Ovary (tissue), 9 donors: ENCODE data around the gene KRTAP10-8. TPM values are rescaled to one million over a fixed set of nuclear protein-coding genes. Genes with fewer than 3 reads are reported as not detected.
A peak's percentile ranks its signal among the peaks of the same experiment; 100 is the strongest.

Experiments used
- DNase-seq, 5 donors: peaks; one replicate each; pipeline ENCODE4 v3.0.0-alpha.2; 2019 to 2020
- H3K27ac ChIP-seq, 2 donors: fragments of 200-600 bp; one replicate each; pipeline versions ENCODE4 v1.5.1 to v1.8.0; 2019 to 2022
- H3K27me3 ChIP-seq: fragments of 200-600 bp; one replicate; pipeline ENCODE4 v1.8.0; 2022
- H3K36me3 ChIP-seq: fragments of 200-600 bp; sonication (generic); one replicate; pipeline ENCODE4 v1.5.1; 2019
- H3K4me1 ChIP-seq: one replicate; pipeline ENCODE4 v1.8.1; 2013; ENCODE audit warnings: mild to moderate bottlenecking, moderate library complexity; ENCODE audit not compliant: insufficient read depth
- H3K4me3 ChIP-seq: fragments of 200-600 bp; sonication (generic); one replicate; pipeline ENCODE4 v1.5.1; 2017
- H3K9me3 ChIP-seq, 2 donors: fragments of 200-600 bp in 1 of 2; sonication (generic) in 1 of 2; one replicate each; pipeline versions ENCODE4 v1.5.1 to v1.8.1; 2013 to 2019; ENCODE audit warnings: mild to moderate bottlenecking in 1 of 2, moderate library complexity in 1 of 2
- CTCF ChIP-seq, 3 donors: fragments of 450-650 bp in 2 of 3; fragments of 200-600 bp in 1 of 3; IDR thresholded peaks; one replicate each; pipeline versions ENCODE4 v1.5.1 to v1.8.0; 2016 to 2022; ENCODE audit warnings: antibody characterized with exemption in 3 of 3, mild to moderate bottlenecking in 1 of 3
- EP300 ChIP-seq: sonication (generic); formaldehyde crosslinking; IDR thresholded peaks from one replicate; pipeline ENCODE4 v1.6.1; 2017; ENCODE audit warnings: antibody characterized with exemption
- POLR2A ChIP-seq: fragments of 450-650 bp; IDR thresholded peaks from one replicate; pipeline ENCODE4 v1.6.1; 2017; ENCODE audit warnings: antibody characterized with exemption, mild to moderate bottlenecking, moderate library complexity
- WGBS, 3 donors: extraction: QIAGEN DNeasy Blood & Tissue Kit in 1 of 3; methylation state at CpG; one replicate each; pipeline versions ENCODE4 v1.1.5 to v1.1.7; 2013 to 2017; 5-methylcytosine and 5-hydroxymethylcytosine counted together
- intact Hi-C, 4 donors: fragments of 100-400 bp; cut with DNase I; formaldehyde crosslinking; loops; one replicate each; pipeline versions ENCODE4 v1.11.0 to v1.15.1; 2022 to 2023
- polyA plus RNA-seq, 2 donors: library from polyadenylated mRNA; stranded (reverse); fragments of 200-250 nt in 1 of 2; fragments of 350-450 nt in 1 of 2; fragmentation: Illumina TruSeq in 1 of 2; extraction: RNeasy Lipid Tissue Mini Kit (QIAGEN cat#74804) in 1 of 2; gene quantifications; one replicate each; pipeline ENCODE4 v1.2.3, GENCODE V29; 2013 to 2014
- total RNA-seq, 7 donors: library from RNA; depleted of rRNA in 2 of 7; stranded (reverse); fragments of >200 nt in 2 of 7; fragmentation: NEBNext Ultra II Directional in 3 of 7; extraction: Animal tissue kit (Norgen Biotek cat#: 25700) in 3 of 7; gene quantifications; one replicate each; pipeline versions ENCODE4 v1.1.0 to v1.2.4, GENCODE V29; 2016 to 2023
- donor health status: DM: no; HTN: no; CAD: no; lungs with moderate emphysema.
- donor health status: DM: no; HTN: no; CAD: no.
- donor health status: Bipolar disorder and iron deficiency.
- donor health status: DM: yes; HTN: yes; CAD: no.
- donor health status: DM: no; HTN: no; CAD: no.
- donor health status: DM: yes; HTN: yes; CAD: no.

KRTAP10-8 gene
- total and polyA plus RNA-seq, 9 donors, result not detected

DNA sequence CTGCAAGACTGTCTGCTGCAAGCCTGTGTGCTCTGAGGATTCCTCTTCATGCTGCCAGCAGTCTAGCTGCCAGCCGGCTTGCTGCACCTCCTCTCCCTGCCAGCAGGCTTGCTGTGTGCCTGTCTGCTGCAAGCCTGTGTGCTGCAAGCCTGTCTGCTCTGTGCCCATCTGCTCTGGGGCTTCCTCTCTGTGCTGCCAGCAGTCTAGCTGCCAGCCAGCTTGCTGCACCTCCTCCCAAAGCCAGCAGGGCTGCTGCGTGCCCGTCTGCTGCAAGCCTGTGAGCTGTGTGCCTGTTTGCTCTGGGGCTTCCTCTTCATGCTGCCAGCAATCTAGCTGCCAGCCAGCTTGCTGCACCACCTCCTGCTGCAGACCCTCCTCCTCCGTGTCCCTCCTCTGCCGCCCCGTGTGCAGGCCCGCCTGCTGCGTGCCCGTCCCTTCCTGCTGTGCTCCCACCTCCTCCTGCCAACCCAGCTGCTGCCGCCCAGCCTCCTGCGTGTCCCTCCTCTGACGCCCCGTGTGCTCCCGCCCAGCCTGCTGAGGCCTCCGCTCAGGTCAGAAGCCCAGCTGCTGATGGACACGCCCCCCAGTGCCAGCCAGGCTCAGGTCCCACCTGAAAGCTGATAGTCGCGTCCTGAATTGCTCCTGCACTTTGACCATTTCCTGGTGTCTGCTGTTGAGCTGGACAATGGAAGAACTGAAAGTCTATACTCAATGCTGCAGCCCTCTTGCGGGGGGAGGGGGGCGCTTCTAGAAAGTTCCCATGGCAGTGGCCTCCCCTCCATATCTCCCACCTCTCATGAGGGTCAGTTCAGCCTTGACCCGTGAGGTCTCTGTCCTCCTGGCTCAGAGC is 37.2 kb upstream of the KRTAP10-8 start:
- TF ChIP-seq EP300 (no peak), CTCF (IDR thresholded peaks at IDR 0.05) (no peak), POLR2A (no peak)
- no peak overlapping the region for H3K27ac ChIP-seq
- no peak for DNase-seq
- no peaks in the 10 kb centered on the region for H3K9me3 ChIP-seq
- no peak overlapping the region for H3K4me3 ChIP-seq
- no peaks in the 10 kb centered on the region for H3K4me1 ChIP-seq
- 26 to 30% (median 29%) methylated on average over 20 to 21 of the region's 21 CpGs for WGBS, 3 donors
- intact Hi-C loops, result no loop called here
- no peaks in the 10 kb centered on the region for H3K27me3 ChIP-seq
- no peaks in the 10 kb centered on the region for H3K36me3 ChIP-seq

DNA sequence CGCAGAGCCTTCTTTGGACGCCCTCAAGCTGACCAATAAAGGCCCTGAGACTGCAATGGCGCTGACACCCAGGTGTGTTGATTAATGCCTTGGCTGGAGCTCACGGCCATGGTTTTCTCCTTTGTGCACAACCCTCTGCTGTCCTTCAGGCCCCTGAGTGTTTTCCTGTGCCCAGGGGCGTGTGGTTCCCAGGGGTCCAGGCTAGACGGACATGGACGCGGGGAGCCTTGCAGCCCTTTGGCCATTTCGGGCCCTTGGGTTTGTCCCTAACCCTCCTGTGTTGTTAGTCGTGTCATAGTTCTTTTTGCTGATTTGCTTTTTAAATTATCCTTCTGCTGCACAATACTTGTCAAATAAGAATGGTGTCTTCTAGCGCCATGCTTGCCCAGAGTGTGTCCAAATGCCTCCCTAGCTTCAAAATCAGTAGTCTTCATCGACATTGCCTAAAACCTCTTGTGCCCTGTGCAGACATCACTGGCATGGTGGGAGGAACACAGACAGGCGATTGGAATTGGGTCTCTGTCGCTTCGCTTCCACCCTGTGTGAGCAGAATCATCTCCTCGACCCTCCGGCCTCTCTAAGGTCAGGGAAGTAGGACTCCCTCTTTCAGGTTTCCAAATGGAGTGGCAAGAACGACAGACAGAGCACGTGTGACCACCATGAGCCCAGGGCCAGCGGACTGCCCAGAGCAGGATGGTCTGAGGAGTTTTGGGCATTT is 36.4 kb upstream of the KRTAP10-8 start:
- H3K27me3 ChIP-seq, result no peaks in the 10 kb centered on the region
- DNase-seq, result no peak
- H3K4me1 ChIP-seq, result no peaks in the 10 kb centered on the region
- 78 to 86% (median 79%) methylated on average over 18 to 20 of the region's 20 CpGs for WGBS, 3 donors
- intact Hi-C loops, result no loop called here
- no peaks in the 10 kb centered on the region for H3K9me3 ChIP-seq
- no peaks in the 10 kb centered on the region for H3K36me3 ChIP-seq
- H3K27ac ChIP-seq, result no peak overlapping the region
- H3K4me3 ChIP-seq, result no peak overlapping the region
- TF ChIP-seq POLR2A (no peak), EP300 (no peak), CTCF (IDR thresholded peaks at IDR 0.05) (no peak)

DNA sequence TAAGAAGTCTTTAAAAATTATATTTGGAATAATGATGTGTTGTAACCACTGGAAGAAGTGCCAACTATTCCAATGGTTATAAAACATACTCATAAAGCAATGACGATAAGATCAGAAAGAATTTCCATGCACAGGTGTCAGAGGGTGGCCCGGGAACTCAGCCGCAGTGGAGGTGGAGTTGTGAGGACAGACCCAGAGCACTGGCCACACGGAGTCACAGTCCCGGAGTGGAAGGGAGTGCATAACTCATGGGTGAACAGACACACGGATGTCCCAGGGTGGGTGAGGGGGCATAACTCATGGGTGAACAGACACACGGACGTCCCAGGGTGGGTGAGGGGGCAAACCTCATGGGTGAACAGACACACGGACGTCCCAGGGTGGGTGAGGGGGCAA is 35.9 kb upstream of the KRTAP10-8 start:
- no peak overlapping the region for H3K4me3 ChIP-seq
- H3K36me3 ChIP-seq, result no peaks in the 10 kb centered on the region
- no peaks in the 10 kb centered on the region for H3K27me3 ChIP-seq
- TF ChIP-seq POLR2A (no peak), CTCF (IDR thresholded peaks at IDR 0.05) (no peak), EP300 (no peak)
- H3K9me3 ChIP-seq, result no peaks in the 10 kb centered on the region
- WGBS, 3 donors, result 82 to 85% (median 84%) methylated on average over 10 of the region's 10 CpGs
- DNase-seq, result no peak
- intact Hi-C loops, result no loop called here
- H3K4me1 ChIP-seq, result no peaks in the 10 kb centered on the region
- no peak overlapping the region for H3K27ac ChIP-seq

GRCh38 chr21:44578371-44579055 is 33.4 kb upstream of the KRTAP10-8 start:
- intact Hi-C loops, result no loop called here
- H3K27me3 ChIP-seq, result no peaks in the 10 kb centered on the region
- no peaks in the 10 kb centered on the region for H3K9me3 ChIP-seq

More at GRCh38 chr21:44578371-44579055, 33.4 kb upstream of the KRTAP10-8 start:
- WGBS, 3 donors, result 91 to 96% (median 92%) methylated on average over 17 of the region's 17 CpGs
- no peak for TF ChIP-seq EP300
- TF ChIP-seq POLR2A, result no peak
- no peak for TF ChIP-seq CTCF (IDR thresholded peaks at IDR 0.05)
- no peaks in the 10 kb centered on the region for H3K36me3 ChIP-seq
- no peak overlapping the region for H3K4me3 ChIP-seq
- DNase-seq, result peak in 1 of 5 donors; percentile 7
- H3K4me1 ChIP-seq, result no peaks in the 10 kb centered on the region
- H3K27ac ChIP-seq, result no peak overlapping the region
